Peyer's patch (tissue), 4 donors: ENCODE results near the gene MGAT5B.

Experiments used
- POLR2A ChIP-seq, 2 donors: fragments of 450-650 bp; IDR thresholded peaks; one replicate each; pipeline ENCODE4 v1.5.1; 2017; ENCODE audit warnings: antibody characterized with exemption in 2 of 2, mild to moderate bottlenecking in 2 of 2, moderate library complexity in 2 of 2
- TF ChIP-seq, protein P1 (sequence below), 6 experiments: fragments of 450-650 bp in 4 of 6; fragments of 200-600 bp in 2 of 6; sonication (generic) in 1 of 6; IDR thresholded peaks; one replicate each; pipeline ENCODE4 v1.5.1; 2017 to 2019; ENCODE audit warnings: antibody characterized with exemption in 6 of 6, mild to moderate bottlenecking in 3 of 6, moderate library complexity in 1 of 6

DNA sequence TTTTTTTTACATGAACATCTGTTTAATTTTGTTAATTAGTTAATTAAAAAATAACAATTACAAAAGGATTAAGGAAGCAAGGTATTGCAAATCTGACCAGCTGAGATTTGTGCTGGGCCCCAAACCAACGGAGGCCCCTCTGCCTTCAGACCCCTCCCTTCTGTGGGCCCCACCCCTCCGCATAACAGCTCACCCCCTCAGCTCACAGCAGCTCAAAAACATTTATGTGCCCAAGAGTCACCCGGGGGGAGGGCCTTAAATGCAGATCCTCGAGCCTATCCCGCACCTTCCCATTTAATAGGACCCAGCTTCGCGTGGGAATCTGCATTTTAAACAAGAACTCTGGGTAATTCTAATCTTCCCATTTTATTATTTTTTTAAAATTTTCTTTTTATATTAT is 75.0 kb downstream of the MGAT5B start:
- TF ChIP-seq, protein P1, sequence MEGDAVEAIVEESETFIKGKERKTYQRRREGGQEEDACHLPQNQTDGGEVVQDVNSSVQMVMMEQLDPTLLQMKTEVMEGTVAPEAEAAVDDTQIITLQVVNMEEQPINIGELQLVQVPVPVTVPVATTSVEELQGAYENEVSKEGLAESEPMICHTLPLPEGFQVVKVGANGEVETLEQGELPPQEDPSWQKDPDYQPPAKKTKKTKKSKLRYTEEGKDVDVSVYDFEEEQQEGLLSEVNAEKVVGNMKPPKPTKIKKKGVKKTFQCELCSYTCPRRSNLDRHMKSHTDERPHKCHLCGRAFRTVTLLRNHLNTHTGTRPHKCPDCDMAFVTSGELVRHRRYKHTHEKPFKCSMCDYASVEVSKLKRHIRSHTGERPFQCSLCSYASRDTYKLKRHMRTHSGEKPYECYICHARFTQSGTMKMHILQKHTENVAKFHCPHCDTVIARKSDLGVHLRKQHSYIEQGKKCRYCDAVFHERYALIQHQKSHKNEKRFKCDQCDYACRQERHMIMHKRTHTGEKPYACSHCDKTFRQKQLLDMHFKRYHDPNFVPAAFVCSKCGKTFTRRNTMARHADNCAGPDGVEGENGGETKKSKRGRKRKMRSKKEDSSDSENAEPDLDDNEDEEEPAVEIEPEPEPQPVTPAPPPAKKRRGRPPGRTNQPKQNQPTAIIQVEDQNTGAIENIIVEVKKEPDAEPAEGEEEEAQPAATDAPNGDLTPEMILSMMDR (IDR thresholded peaks at IDR 0.05), result no peak
- TF ChIP-seq POLR2A (IDR thresholded peaks at IDR 0.05), result no peak
